ENCODE results near the gene CCDC17. TPM values are rescaled to one million over a fixed set of nuclear protein-coding genes. Genes with fewer than 3 reads are reported as not detected.

CCDC17 gene
- total RNA-seq, 1 experiment from 2014 or later = 3.9 TPM

DNA sequence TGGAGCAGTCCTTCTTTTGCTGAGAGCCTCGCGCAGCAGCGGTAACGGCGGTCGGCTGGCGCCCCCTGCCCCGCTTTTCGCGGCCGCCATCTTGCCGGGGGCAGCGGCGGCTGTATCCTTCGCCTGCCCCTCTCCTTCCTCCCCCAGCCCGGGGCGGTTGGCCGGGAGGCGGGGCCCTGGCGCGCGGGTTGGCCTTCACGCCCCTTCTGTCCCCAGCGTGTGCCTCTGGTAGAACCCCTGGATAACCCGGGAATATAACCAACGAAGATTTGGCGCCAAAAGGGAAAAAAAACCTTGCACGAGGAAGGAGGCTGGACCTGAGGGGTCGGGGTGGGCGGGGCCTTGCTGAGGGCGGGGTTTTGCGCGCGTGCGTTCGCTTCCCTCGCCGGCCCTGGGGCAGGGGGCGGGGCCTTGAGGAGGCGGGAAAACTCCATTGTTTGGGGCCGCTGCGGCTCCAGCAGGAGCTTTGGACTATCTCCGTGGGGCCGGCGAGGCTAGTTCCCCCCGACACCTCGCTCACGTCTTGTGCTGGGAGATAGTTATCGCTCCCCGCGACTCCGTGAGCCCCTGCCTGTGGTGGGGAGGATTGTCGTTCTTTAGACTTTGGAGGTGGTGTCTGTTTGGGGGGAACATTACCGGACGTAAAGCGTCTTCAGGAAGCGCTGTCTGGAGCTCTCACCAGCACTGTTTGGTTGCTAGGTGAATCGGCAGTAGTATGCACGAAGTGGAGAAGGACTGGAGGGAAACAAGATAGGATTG is 39.3 kb downstream of the CCDC17 start:
- no peaks in the 10 kb centered on the region for H3K27me3 Mint-ChIP-seq (ENCODE audit: insufficient read depth, unreplicated experiment)
- ChIA-PET POLR2A (interaction anchor here (0.7 to 3.6 kb wide), 20 partner anchors 10 to 662 kb away, joined by 3 to 30 read pairs (median 6); partner anchors contain the start of genes AKR1A1, GPBP1L1, MAST2 and MMACHC), CTCF (interaction anchor here (1.0 kb wide), 1 partner anchor 84 kb away, joined by 3 read pairs; the partner anchor contains the start of genes CCDC163 and MMACHC)
- TF ChIP-seq, protein P1, sequence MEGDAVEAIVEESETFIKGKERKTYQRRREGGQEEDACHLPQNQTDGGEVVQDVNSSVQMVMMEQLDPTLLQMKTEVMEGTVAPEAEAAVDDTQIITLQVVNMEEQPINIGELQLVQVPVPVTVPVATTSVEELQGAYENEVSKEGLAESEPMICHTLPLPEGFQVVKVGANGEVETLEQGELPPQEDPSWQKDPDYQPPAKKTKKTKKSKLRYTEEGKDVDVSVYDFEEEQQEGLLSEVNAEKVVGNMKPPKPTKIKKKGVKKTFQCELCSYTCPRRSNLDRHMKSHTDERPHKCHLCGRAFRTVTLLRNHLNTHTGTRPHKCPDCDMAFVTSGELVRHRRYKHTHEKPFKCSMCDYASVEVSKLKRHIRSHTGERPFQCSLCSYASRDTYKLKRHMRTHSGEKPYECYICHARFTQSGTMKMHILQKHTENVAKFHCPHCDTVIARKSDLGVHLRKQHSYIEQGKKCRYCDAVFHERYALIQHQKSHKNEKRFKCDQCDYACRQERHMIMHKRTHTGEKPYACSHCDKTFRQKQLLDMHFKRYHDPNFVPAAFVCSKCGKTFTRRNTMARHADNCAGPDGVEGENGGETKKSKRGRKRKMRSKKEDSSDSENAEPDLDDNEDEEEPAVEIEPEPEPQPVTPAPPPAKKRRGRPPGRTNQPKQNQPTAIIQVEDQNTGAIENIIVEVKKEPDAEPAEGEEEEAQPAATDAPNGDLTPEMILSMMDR (IDR thresholded peaks at IDR 0.05; ENCODE audit: unreplicated experiment) = no peak
- BruUV-seq (replicated peaks) = TSS peak; percentile 68
- H3K9me3 Mint-ChIP-seq (ENCODE audit: unreplicated experiment) = no peaks in the 10 kb centered on the region
- DNase-seq (ENCODE audit: unreplicated experiment) = peak; percentile 92
- peak overlapping the region; percentile 89 for H3K4me3 Mint-ChIP-seq (ENCODE audit: unreplicated experiment)
- intact Hi-C loops (cut with micrococcal nuclease) = no loop called here
- H3K4me1 Mint-ChIP-seq (ENCODE audit: insufficient read depth, unreplicated experiment) = peaks cover 15% of the 10 kb centered on the region
- H3K36me3 Mint-ChIP-seq (ENCODE audit: insufficient read depth, unreplicated experiment) = peaks cover 12% of the 10 kb centered on the region
- peak overlapping the region; percentile 68 for H3K27ac Mint-ChIP-seq (ENCODE audit: low read depth, unreplicated experiment)

DNA sequence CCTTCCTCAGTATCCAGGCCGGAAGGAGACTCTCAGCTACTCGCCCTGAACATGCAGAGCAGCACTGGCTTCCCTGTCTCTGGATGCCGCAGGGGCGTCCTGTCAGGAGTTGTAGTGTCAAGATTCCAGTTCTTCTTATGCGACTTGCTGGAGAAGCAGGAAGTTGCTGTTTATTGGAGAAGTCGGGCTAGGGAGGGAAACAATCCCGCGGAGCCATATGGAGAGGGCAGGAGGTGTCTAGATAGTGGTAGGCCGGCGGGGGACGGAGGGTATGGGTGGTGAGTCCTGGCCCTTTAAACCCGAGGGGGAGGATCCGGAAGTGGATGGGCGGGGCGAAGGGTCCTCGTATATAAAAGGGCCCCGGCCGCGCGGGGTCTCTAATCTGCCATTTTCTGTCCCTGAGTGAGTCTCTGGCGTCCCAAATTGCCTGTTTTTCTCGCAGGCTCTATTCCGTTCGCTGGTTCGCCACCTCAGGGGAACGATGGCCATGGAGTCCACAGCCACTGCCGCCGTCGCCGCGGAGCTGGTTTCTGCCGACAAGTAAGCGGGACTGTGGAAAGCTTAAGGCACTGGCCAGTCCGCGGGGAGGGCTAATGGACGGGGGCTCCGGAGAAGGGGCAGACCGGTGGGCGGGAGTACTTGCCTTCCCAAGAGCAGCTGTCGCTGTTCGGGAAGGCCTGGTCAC is 40.0 kb downstream of the CCDC17 start, which contains the start of gene NASP:
Gene NASP (plus strand): TSS at position 376 of the 685 bp plus-strand sequence. CDS start 106 bp downstream, at position 482.
- POLR2A ChIA-PET = interaction anchor here (0.6 to 3.6 kb wide), 28 partner anchors 8 to 719 kb away, joined by 3 to 30 read pairs (median 4); partner anchors contain the start of genes AKR1A1, GPBP1L1, HECTD3 and MMACHC
- BruUV-seq (replicated peaks) = no TSS peak

DNA sequence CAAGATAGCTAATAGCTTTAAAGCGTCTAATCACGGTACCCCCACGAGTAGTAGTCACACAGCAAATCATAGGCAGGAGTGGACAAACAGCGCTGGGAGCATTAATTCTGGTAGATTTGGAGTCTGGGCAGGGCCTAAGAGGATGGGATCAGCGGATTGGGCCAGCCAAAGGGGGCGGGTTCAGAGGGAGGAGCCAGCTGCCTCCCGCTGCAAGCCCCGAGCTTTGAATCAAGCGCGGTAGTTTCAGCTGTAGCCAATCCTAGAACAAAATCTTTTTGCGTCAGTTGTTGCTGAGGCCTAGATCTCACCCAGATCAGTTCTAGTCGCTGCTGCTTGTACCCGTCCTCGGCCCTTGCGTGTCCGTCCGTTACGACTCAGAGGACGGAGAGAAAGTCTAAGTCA is 40.6 kb downstream of the CCDC17 start:
- H3K4me3 Mint-ChIP-seq (ENCODE audit: unreplicated experiment) = peak overlapping the region; percentile 89
- TF ChIP-seq, protein P1 (IDR thresholded peaks at IDR 0.05; ENCODE audit: unreplicated experiment) = no peak
- no peaks in the 10 kb centered on the region for H3K9me3 Mint-ChIP-seq (ENCODE audit: unreplicated experiment)
- H3K27ac Mint-ChIP-seq (ENCODE audit: low read depth, unreplicated experiment) = peak overlapping the region; percentile 68
- no peaks in the 10 kb centered on the region for H3K27me3 Mint-ChIP-seq (ENCODE audit: insufficient read depth, unreplicated experiment)
- TSS peak; percentile 58 for BruUV-seq (replicated peaks)
- H3K4me1 Mint-ChIP-seq (ENCODE audit: insufficient read depth, unreplicated experiment) = peaks cover 15% of the 10 kb centered on the region
- POLR2A ChIA-PET = interaction anchor here (0.6 to 3.6 kb wide), 22 partner anchors 9 to 720 kb away, joined by 3 to 30 read pairs (median 5); partner anchors contain the start of genes AKR1A1, GPBP1L1, HECTD3 and MMACHC
- H3K36me3 Mint-ChIP-seq (ENCODE audit: insufficient read depth, unreplicated experiment) = peaks cover 8% of the 10 kb centered on the region
- intact Hi-C loops (cut with micrococcal nuclease) = loop anchor here (1.0 kb wide), 1 partner anchor 298 kb away; no protein-coding TSS in a partner anchor
- peak; percentile 97 for DNase-seq (ENCODE audit: unreplicated experiment)
- CTCF ChIA-PET = interaction anchor here (0.6 to 5.7 kb wide), 4 partner anchors 14 to 753 kb away, joined by 3 to 39 read pairs (median 4); no protein-coding TSS in a partner anchor

More for the DNA sequence above, 40.0 kb downstream of the CCDC17 start, which contains the start of gene NASP:
- Mint-ChIP-seq H3K4me3 (ENCODE audit: unreplicated experiment) (peak within 1 kb of the TSS; percentile 89), H3K4me1 (ENCODE audit: insufficient read depth, unreplicated experiment) (peaks cover 15% of the 10 kb centered on the region), H3K27ac (ENCODE audit: low read depth, unreplicated experiment) (peak within 1 kb of the TSS; percentile 68), H3K9me3 (ENCODE audit: unreplicated experiment) (no peaks in the 10 kb centered on the region), H3K27me3 (ENCODE audit: insufficient read depth, unreplicated experiment) (no peaks in the 10 kb centered on the region), H3K36me3 (ENCODE audit: insufficient read depth, unreplicated experiment) (peaks cover 8% of the 10 kb centered on the region)
- intact Hi-C loops (cut with micrococcal nuclease) = loop anchor here (1.0 kb wide), 1 partner anchor 297 kb away; no protein-coding TSS in a partner anchor
- DNase-seq (ENCODE audit: unreplicated experiment) = peak; percentile 91
- CTCF ChIA-PET = interaction anchor here (1.4 to 5.7 kb wide), 2 partner anchors 15 to 296 kb away, joined by 4 to 39 read pairs; no protein-coding TSS in a partner anchor
- TF ChIP-seq, protein P1 (IDR thresholded peaks at IDR 0.05; ENCODE audit: unreplicated experiment) = no peak
